ENCODE results near the gene CD200. TPM values are rescaled to one million over a fixed set of nuclear protein-coding genes. Genes with fewer than 3 reads are reported as not detected.
"Not testable (repeated sequence)": the region's sequence is repeated elsewhere in the genome, so short reads cannot be mapped to it uniquely, and the experiment has no call there.

CD200 gene
- polyA plus RNA-seq, 5 donors, result 44.0 to 60.2 (median 56.4) TPM

DNA sequence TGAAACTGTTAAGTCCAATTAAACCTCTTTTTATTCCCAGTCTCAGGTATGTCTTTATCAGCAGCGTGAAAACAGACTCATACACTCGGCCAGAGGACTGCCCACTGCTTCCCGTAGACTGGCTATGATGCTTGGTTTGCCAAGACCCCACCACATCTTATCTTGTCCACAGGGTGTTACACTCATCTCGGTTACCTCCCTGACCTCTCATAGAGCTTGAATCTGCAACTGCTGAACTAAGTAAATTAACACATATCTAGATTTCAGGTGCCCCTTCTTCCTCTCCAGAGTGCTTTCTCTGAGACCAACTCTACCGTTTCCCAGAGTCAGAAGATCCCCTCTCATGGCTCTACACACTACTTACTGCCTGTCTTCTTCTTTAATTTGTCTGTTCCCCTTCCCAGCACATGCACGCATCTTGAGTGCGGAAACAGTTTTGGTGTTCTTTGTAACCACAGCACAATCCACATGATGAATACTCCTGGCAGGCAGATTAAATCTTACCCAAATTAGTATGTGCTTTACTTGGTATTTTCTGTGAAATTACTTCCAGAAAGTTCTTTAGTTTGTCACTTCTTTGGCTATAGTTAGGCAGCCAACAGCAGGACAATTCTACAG is 49.7 kb downstream of the CD200 start:
- DNase-seq, result no peak

DNA sequence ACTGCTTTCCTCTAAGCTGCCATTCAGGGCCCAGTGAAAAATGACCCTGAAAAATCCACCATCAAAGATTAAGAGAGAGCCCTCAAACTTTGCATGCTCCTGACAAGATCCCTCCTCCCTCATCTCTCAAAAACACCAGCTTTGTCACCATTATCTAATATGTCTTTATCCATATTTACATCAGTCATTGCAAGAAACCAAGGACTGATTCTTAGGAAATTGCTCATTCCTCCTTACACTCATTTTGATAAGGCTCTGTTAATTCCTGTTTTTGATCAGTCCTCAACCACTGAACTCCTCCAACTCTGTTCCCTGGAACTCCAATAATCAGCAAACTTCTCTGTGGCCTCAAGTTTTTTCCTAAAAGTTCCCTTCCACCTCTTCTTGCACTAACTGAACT is 51.8 kb downstream of the CD200 start:
- DNase-seq, result no peak

DNA sequence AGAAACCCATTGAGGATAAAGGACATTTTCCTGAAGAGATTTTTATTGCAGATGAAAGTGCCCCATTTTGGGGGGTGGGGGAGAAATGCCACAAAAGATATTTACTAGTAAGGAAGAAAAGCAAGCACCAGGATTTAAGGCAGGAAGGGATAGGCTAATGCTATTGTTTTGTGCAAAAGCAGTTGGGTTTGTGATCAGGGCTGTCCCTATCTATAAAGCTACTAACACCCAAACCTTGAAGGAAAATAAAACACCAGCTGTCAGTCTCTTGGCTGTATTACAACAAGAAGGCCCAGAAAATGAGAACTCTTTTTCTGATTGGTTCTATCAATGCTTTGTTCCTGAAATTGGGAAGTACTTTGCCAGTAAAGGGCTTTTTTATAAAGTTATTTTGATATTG is 56.0 kb downstream of the CD200 start:
- DNase-seq, result no peak

DNA sequence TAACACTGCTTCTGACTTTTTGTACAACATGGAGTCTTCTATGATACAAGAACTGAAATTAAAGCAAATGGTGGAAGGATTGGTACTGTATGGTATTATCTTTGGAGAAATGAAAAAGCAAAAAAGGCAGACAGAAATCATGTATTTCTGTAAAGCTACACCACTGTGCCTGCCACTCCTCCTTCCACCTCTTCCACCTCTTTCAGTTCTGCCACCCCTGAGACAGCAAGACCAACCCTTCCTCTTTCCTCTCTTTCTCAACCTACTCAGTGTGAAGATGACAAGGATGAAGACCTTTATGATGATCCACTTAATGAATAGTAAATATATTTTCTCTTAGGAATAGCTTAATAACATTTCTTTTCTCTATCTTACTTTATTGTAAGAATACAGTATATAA is 57.0 kb downstream of the CD200 start:
- DNase-seq, result no peak

DNA sequence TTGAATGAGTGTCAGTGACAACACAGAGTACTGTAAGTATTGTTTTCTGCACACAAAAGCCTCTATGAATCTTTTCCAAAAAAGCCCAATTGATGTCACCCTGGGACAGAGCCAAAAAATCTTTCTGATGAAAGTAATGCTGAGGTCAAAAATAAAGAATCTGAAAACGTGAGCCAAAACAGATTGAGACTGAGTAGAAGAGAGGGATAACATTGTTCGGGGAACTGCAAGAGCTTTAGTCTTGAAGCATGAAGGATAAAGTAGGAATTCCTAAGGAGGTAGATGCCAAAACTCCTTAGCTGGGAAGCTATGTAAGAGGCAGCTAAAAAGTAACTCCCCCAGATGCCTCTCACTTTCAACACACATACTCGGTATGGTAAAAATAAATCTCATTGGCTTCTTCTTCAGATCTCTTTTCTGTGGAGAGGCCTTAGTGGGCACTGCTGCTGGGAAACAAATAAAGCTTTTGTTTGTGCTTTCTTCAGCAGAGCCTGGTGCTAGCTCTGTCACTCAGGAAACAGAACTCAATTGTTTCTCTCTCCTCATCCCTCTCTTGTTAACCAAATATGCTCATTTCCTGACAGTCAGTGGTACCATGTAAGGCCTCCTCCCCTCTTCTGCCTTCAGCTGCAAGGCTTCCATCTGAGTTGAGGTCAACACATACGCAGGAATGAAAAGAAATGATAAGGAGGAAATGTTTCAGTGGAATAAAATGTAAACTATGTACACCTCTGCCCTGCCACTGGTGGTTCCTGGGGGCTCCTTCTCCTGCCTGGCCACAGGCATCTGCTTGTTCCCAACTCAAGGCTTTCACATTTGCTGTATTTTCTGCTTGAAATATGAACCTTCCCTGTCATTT is 58.1 kb downstream of the CD200 start:
- DNase-seq, result peak; percentile 76 to 80

DNA sequence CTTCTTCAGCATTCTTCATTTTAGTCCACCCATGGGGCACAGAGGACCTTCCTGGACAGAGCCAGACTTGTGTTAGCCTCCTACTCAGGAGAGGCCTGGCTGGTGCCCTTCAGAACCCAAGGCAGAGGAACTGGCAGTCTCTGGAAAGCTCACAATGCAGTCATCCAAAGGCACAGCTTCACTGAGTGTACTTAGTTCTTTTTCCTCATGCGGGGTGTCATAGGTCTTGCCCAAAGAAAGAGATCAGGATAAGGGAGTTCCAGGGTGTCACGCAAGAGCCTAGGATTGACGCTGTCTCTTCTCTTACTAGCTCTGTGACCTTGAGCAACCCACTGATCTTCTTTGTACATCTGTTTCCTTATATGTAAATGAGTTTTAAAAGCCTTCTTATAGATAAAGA is 58.7 kb downstream of the CD200 start:
- no peak for DNase-seq

DNA sequence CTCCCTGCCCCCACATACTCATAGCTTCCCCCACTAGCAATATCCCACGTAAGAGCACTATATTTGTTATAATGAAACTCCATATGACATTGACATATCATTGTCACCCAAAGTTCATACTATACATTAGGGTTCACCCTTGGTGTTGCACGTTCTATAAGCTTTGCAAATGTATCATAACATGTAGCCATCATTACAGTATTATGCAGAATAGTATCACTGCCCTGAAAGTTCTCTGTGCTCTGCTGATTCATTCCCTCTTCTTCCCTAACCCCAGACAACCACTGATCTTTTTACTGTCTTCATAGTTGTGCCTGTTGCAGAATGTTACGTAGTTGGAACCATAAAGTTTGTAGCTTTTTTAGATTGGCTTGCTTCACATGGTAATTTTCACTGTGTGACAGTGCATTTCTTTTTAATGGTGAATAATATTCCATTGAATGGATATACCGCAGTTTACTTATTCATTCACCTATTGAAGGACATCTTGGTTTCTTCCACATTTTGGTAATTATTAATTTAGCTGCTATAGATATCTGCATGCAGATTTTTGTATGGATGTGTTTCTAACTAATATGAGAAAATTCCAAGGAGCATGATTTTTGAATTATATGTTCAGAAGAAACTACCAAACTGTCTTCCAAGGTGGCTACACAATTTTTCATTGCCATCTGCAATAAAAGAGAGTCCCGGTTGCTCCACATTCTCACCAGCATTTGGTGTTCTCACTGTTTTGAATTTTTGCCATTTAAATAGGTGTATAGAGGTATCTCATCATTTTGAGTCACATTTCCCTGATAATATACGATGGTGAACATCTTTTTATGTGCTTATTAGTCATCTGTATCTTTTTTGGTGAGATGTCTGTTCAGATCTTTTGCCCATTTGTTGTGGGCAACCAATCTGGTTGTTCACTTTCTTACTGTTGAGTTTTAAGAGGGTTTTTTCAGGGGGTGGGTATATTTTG is 59.7 kb downstream of the CD200 start:
- no peak for DNase-seq

DNA sequence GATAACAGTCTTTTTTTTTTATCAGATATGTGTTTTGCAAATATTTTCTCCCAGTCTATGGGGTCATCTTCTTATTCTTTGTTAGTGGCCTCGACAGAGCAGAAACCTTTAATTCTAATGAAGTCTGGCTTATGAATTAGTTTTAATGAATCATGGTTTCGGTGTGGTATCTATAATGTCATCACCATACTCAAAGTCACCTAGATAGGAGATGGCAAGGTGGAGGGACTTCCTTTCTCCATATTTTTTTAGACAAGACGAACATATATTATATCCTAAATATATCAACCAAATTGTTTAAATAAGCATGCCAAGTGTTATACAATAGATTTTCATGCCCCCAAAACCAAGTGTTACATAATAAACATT is 60.4 kb downstream of the CD200 start:
- DNase-seq, result no peak

DNA sequence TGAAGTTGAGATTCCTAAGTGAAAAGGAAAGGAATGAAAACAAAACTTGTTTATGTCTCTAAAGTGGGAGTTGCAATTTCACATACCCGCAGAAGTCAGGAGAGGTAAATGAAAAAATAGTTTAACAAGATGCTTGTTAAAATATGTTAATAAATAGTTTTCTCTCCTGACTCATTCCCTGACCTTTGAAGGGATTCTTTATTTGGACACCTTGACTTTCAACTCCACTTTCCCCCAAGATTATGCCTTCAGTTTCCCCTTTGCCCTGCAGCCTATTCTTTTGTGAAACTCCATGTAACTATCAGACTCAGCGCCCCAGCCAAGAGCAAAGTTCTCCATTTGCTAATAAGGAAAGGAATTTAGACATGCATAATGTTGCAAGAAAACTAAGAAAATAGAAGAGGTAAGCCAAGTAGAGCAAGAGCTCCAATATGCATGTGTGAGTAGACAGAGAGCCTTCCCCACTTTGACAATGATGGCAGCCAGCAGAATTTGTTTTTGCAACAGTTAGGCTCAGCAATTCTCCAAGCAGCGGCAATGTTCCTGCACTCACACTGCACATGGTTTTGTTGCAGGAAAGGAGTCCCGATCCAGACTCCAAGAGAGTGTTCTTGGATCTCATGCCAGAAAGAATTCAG is 61.2 kb downstream of the CD200 start:
- no peak for DNase-seq

DNA sequence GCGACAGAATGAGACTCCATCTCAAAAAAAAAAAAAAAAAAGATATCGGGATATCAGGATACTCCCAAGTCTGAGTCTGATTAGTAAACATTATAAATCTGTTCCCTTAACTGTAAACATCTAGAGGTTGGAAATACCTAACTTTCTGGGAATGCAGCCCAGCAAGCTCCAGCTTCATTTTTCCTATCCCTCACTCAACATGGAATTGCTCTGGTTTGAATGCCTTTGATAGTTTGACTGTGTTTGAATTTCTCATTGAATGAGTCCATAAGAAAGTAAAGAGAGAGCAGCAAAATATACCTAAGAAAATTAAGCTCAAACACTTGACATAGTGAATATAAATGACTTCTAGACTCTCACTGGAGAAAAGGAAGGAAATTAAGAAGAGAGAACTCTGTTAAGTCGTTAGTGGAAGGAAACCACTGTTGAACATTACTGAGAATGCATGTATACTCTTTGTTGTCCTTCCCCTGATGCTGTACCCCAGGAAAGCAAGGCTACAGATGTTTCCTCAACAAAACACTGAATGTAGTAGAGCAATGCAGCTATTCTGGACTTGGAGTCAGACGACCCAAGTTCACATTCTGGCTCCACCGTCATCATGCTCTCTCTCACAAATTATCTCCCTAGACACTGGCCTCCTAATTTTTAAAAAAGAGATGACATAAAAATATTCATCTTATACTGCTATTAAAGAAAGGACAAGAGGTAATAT is 62.4 kb downstream of the CD200 start:
- DNase-seq, result peak; percentile 65 to 75

DNA sequence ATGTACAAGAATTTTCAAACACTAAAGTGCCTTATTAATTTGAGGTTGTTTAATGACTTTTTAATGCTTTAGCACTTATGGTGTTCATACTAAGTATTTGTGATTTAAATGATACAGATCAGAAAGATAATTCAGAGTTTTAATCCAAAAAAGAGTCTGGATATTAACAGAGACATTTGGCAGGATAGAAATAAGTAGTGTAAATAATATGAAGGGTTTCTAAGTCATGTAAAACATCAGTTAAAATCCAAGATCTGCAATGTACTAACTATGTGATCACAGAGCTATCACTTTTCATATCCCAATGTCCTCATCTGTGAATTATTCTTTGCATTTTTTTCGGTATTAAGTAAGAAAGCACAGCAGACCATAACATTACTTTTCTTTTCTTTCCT is 62.9 kb downstream of the CD200 start:
- DNase-seq, result no peak

DNA sequence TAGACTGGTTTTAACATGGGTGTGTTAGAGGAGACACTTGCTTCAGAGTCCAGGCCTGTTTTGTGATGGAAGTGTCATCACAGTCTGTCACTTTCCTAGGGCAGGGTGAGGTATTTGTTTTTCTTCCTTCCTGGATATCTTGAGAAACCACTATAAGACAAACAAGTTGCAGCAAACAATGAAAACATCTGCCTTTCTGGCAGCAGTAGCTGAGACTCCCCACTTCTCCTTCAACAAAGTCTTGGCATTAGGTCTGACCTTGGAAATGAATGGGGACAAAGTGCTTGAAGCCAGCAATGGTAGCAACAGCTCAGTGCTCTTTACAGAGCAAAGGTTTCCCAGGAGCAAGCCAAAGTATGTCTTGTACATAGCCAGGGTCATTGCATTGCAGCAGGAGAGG is 64.6 kb downstream of the CD200 start:
- DNase-seq, result no peak

DNA sequence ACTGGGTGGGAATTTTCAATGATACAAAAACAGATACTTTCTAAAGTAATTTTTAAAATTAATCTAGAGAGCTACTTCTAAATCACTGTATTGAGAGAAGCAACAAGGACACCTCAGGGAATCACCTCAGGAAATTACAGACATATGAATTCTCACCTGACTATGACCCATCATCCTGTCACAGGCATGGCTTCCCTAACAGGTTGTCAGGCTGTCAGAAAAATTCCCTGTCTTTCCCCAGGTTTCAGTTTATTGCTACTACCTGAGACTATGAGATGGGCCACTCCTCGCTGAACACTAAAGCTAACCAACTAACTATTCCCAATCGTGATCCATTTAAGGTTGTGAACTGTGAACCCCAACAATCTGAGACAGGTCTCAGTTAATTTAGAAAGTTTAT is 66.1 kb downstream of the CD200 start:
- DNase-seq, result no peak

DNA sequence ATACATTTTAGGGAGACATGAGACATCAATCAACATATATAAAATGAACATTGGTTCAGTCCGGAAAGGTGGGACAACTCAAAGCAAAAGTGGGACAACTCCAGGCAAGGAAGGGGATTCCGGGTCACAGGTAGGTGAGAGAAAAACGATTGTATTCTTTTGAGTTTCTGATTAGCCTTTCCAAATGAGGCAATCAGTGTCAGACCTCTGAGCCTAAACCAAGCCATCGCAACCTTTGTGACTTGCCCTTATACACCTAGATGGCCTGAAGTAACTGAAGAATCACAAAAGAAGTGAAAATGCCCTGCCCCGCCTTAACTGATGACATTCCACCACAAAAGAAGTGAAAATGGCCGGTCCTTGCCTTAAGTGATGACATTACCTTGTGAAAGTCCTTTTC is 66.6 kb downstream of the CD200 start:
- not testable (repeated sequence) for DNase-seq

DNA sequence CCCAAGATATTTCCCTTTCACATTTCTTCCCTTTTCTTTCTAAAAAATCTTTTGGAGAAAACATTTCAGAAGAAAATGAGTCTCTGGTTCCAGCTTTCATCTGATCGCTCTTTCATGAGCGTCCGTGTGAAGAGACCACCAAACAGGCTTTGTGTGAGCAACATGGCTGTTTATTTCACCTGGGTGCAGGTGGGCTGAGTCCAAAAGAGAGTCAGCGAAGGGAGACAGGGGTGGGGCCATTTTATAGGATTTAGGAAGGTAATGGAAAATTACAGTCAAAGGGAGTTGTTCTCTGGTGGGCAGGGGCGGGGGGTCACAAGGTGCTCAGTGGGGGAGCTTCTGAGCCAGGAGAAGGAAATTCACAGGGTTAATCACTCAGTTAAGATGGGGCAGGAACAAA is 67.4 kb downstream of the CD200 start:
- not testable (repeated sequence) for DNase-seq

DNA sequence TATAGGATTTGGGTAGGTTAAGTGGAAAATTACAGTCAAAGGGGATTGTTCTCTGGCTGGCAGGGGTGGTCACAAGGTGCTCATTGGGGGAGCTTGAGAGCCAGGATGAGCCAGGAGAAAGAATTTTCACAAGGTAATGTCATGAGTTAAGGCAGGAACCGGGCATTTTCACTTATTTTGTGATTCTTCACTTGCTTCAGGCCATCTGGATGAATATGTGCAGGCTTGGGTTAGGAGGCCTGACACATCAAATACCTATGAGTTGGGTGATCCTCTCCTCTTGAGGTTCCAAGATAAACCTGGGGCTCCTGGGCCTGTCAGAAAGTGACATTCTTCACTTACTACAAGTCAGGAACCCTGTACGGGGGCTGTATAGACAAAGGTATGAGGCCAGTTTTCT is 68.7 kb downstream of the CD200 start:
- DNase-seq, result no peak

DNA sequence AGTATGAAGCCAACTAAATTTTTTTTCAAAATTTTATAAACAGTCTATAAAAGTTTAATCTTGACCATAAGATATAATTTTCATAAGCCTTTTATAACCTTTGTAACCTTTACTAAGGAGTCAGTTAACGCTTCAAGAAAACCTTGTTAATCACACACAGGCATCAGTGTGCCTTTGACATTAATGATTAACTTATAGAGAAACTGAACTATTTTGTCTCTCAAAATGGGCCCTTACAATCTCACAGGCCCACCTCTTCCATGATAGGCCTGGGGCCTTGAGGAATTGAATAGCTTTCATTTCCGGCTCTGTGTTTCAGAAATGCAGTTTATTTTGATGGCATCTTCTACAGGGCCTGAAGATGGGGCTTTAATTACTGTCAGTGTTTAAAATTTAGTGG is 70.1 kb downstream of the CD200 start:
- no peak for DNase-seq

DNA sequence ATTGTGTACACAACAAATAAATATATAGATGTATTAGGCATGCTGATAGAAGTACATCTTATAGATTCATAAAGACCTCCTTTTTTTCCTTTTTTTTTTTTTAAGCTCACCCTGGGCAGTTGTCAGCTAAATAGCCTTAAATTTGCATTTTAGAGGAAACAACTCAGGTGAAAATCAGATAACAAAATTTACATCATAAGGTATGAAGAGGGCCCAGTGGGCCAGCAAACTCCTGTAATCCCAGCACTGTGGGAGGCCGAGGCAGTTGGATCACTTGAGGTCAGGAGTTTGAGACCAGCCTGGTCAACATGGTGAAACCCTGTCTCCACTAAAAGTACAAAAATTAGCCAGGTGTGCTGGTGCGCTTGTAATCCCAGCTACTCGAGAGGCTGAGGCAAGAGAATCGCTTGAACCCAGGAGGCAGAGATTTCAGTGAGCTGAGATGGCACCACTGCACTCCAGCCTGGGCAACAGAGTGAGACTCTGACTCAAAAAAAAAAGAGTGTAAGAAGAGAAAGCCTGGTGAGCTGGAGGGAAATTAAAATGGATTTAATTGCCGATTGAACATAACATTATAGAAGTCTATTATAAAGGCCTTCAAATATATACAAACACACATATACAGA is 72.1 kb downstream of the CD200 start:
- DNase-seq, result not testable (repeated sequence)

DNA sequence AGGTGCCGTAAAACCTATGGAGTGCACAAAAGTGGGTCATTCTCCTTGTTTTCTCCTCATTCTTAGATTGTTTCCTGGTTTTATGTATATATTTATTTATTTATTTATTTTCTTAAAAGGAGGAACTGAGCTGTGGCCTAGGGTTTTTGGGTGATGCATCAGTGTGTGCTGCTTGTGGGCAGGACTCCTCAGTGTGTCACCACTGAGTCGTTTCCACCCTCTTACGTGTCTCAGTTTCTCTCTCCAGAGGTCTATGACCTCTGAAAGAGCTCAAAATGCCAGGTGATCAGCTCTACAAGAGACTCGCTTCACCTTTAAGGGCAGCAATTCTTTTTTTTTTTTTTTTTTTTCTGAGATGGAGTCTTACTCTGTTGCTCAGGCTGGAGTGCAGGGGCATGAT is 72.9 kb downstream of the CD200 start:
- DNase-seq, result no peak

DNA sequence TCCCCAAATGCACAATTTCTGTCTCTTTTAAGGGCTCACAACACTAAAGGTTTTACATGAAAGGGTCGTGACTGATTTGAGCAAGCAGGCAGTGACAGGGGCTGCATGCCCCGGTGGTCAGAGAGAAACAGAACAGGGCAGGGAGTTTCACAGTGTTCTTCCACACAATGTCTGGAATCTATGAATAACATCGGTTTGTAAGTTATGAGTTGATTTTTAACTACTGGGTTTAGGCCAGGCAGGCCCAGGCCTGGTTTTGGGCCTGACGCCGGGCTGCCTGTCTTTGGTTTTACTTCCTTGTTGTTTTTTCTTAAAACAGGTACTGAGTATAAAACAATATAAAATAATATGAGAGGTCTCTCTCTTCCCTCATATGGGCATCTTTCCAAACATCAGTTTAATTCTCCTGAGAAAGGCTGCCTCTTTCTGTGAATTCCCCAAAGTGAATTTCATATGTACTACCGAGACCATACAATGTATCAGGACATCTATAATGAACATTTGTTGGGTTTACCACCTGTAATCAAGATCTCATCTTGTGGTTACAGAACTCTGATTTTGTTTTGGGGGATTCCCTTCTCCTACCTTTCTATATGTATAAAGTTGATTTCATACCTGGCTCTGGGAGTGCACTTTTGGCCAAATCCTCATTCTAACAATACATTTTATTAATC is 74.4 kb downstream of the CD200 start:
- DNase-seq, result no peak

Measured in right lung (tissue), 5 donors.